ENCODE measurements around the gene HOXA10. TPM values are rescaled to one million over a fixed set of nuclear protein-coding genes. Genes with fewer than 3 reads are reported as not detected.

Gene HOXA10
- total and polyA plus RNA-seq, 9 donors, result 0.25 to 2.8 (median 0.91) TPM; not detected in 1

DNA sequence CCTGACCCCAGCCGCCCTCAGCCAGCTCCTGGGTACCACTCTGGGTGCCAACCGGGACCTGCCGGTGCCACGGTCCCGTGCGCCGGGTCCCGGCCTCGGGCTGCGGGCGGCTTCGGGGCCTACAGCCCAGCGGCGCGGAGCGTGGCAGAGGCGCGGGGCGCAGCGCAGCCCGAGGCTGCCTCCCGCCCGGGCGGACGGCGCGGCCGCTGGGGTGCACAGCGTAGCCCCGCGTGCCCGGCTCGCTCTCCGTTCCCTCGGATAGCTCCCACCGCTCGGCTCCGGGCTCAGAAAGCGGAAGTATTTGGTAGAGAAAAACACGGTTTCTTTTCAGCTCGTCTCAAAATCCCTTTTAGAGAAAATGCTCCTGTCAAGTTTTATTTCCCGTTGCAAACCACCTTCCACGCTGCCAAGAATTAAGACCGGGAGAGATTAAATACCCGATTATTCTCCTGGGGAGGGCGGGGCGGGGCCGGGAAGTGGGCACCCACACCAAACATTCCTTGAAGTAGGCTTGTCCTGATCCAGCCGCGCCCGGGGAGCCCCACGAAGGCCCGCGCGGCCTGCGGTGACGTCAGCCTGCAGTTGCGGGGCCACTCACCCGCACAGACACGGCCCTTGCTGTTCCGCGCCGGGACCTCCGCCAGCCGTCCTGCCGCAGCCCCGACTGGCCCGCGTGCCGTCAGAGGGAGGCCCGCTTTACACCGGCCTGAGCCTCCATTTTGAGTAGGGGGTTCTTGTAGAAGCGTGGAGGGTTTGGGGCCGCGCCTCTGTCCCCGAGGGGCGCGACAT lies 18.6 kb upstream of the HOXA10 start:
- Histone ChIP-seq H3K4me3 (peak overlapping the region; percentile 38), H3K9me3 (no peaks in the 10 kb centered on the region), H3K27me3 (peaks cover 8% of the 10 kb centered on the region), H3K4me1 (ENCODE audit: insufficient read depth) (peaks cover 2% of the 10 kb centered on the region), H3K27ac (no peak overlapping the region), H3K36me3 (no peaks in the 10 kb centered on the region)
- no peak for DNase-seq
- TF ChIP-seq, protein P1, sequence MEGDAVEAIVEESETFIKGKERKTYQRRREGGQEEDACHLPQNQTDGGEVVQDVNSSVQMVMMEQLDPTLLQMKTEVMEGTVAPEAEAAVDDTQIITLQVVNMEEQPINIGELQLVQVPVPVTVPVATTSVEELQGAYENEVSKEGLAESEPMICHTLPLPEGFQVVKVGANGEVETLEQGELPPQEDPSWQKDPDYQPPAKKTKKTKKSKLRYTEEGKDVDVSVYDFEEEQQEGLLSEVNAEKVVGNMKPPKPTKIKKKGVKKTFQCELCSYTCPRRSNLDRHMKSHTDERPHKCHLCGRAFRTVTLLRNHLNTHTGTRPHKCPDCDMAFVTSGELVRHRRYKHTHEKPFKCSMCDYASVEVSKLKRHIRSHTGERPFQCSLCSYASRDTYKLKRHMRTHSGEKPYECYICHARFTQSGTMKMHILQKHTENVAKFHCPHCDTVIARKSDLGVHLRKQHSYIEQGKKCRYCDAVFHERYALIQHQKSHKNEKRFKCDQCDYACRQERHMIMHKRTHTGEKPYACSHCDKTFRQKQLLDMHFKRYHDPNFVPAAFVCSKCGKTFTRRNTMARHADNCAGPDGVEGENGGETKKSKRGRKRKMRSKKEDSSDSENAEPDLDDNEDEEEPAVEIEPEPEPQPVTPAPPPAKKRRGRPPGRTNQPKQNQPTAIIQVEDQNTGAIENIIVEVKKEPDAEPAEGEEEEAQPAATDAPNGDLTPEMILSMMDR (IDR thresholded peaks at IDR 0.05), result no peak
- TF ChIP-seq POLR2A (IDR thresholded peaks at IDR 0.05), result no peak
- TF ChIP-seq EP300 (IDR thresholded peaks at IDR 0.05), result no peak
- WGBS, 3 donors, result 2 to 4% (median 3%) methylated on average over 58 to 78 of the region's 78 CpGs
- intact Hi-C loops (cut with DNase I), result loop anchor here in 1 of 4 donors (10.0 kb wide), 1 partner anchor 582 kb away; no protein-coding TSS in a partner anchor

DNA sequence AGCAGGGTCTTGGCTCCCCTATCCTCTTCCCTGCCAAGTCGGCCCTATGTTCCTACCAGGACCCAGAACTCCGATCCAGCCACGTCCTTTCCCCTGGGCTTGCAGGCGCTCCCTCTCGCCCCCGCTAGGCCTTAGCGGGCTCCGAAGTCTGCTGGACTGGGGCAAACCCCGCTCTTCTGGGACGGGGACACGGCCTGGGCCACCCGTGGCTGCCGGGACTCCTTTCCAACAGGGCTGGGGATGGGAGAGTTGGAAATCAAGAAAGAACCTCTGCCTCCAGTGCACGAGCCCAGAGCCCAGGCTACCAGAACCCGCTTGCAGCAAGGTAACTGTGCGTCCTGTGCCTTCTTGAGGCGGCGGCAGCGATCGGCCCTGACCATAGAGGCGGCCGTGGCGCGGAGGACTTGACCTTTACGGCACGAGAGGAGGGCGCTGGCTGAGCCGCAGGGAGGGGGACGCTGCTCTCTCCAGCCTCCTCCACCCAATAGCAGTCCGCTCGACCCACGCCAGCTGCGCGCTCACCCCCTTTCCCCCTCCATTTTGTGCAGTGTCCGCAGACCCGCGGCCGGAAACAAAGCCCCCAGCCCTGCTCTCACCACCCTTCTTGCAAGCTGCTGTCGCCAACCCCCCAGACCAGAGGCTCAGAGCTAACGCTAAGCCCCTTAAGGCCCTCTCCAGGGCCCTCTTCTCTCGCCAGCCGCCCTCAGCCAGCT lies 17.9 kb upstream of the HOXA10 start:
- intact Hi-C loops (cut with DNase I), result loop anchor here in 1 of 4 donors (10.0 kb wide), 1 partner anchor 583 kb away; no protein-coding TSS in a partner anchor
- H3K27me3 ChIP-seq, result peaks cover 8% of the 10 kb centered on the region

DNA sequence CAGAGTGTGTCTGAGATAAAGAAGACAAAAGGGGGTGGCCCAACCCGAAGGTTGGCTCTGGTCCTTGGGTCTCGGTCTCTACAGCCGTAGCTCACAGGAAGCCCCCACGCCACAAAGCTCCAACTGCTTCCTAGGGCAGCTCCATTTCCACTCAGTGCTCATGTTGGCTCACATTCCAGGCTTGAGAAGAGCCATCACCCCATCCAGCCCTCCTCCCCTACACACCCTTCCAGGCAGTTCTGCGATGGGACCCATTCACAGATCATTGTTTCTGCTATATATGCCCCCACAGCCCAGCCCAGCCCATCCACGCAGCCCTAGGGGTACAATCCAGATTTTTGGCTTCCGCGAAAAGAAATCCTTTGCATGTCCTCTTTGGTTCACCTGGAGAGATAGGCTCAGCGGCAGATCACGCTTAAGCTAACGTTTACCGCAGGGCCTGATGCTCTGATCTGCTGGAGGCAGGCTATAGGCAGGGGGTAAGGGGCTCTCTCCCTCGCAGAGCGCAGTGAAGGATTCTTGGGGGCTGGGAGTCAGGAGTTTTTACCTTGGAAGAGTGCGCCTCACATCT lies 17.1 kb upstream of the HOXA10 start:
- no peaks in the 10 kb centered on the region for H3K36me3 ChIP-seq
- no peak for DNase-seq
- peaks cover 2% of the 10 kb centered on the region for H3K4me1 ChIP-seq (ENCODE audit: insufficient read depth)
- H3K27me3 ChIP-seq, result peaks cover 8% of the 10 kb centered on the region
- H3K9me3 ChIP-seq, result no peaks in the 10 kb centered on the region
- no peak overlapping the region for H3K27ac ChIP-seq
- peak overlapping the region; percentile 38 for H3K4me3 ChIP-seq
- TF ChIP-seq POLR2A (IDR thresholded peaks at IDR 0.05), result no peak
- TF ChIP-seq EP300 (IDR thresholded peaks at IDR 0.05), result no peak
- TF ChIP-seq, protein P1 (IDR thresholded peaks at IDR 0.05), result no peak
- WGBS, 3 donors, result 35 to 56% (median 41%) methylated on average over 15 of the region's 15 CpGs
- intact Hi-C loops (cut with DNase I), result loop anchor here in 1 of 4 donors (10.0 kb wide), 1 partner anchor 584 kb away; no protein-coding TSS in a partner anchor

More for the DNA sequence above, 17.9 kb upstream of the HOXA10 start:
- peaks cover 2% of the 10 kb centered on the region for H3K4me1 ChIP-seq (ENCODE audit: insufficient read depth)
- peak overlapping the region; percentile 38 for H3K4me3 ChIP-seq
- TF ChIP-seq, protein P1 (IDR thresholded peaks at IDR 0.05), result no peak
- no peak for TF ChIP-seq EP300 (IDR thresholded peaks at IDR 0.05)
- no peak for TF ChIP-seq POLR2A (IDR thresholded peaks at IDR 0.05)
- WGBS, 3 donors, result 9 to 36% (median 17%) methylated on average over 28 to 42 of the region's 42 CpGs
- no peak for DNase-seq
- no peaks in the 10 kb centered on the region for H3K36me3 ChIP-seq
- H3K9me3 ChIP-seq, result no peaks in the 10 kb centered on the region
- no peak overlapping the region for H3K27ac ChIP-seq

DNA sequence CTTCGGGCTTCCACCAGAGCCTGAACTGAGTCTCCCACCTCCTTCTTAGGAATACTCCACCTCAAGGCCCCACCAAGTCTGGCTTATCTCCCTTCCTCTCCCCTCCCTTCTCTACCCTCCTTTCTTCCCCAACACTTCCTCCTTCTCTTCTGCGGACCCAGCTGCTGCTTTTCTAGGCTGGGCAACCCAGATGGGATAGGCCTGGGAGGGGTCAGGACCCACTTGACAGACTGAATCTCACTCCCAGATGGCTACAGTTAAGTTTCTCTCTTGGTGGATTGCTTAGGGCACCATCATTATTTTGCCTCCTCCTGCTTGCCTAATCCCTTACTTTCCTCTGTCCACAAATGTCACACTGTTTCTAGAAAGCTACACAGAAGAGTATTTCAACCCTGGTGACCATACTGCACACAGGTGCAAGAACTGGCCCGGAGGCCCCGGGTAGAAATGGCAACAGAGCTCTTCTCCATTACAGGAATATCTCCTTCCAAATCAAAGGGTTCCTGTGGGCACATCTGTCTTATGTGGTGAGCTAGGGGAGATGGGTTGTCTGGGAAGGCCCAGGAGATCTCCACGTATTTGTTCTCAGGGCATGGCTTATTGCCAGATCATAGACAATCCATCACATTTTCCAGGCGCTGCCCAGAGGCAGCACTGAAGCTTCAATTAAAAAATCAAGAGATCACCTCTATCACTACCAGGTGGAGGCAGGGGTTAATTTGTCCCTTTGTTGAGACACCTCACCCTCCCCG lies 16.1 kb upstream of the HOXA10 start:
- peaks cover 11% of the 10 kb centered on the region for H3K27me3 ChIP-seq
- DNase-seq, result no peak
- H3K27ac ChIP-seq, result no peak overlapping the region

More for the DNA sequence above, 16.1 kb upstream of the HOXA10 start:
- 43 to 65% (median 58%) methylated on average over 7 of the region's 7 CpGs for WGBS, 3 donors
- H3K9me3 ChIP-seq, result no peaks in the 10 kb centered on the region
- no peak overlapping the region for H3K4me3 ChIP-seq
- intact Hi-C loops (cut with DNase I), result loop anchor here in 2 of 4 donors (10.0 kb wide), 2 partner anchors 585 to 1325 kb away; no protein-coding TSS in a partner anchor
- no peaks in the 10 kb centered on the region for H3K36me3 ChIP-seq
- TF ChIP-seq, protein P1 (IDR thresholded peaks at IDR 0.05), result no peak
- no peak for TF ChIP-seq POLR2A (IDR thresholded peaks at IDR 0.05)
- no peak for TF ChIP-seq EP300 (IDR thresholded peaks at IDR 0.05)
- peaks cover 2% of the 10 kb centered on the region for H3K4me1 ChIP-seq (ENCODE audit: insufficient read depth)
